Cardiac fibroblast (primary cell): Measurements from ENCODE around the gene EEF2K.

ENCODE experiments used
- DNase-seq, 2 donors: peaks; one replicate each; pipeline versions ENCODE4 v3.0.0 to v3.0.0-alpha.2; 2010; ENCODE audit warnings: low read depth in 2 of 2
- H3K4me3 ChIP-seq, 2 donors: replicated peaks in 1 of 2; 1 replicate in 1 of 2; 2 replicates in 1 of 2; pipeline ENCODE4 v1.5.1; 2011; ENCODE audit warnings: low read depth in 2 of 2, low read length in 2 of 2, mild to moderate bottlenecking in 2 of 2, moderate library complexity in 1 of 2
- CTCF ChIP-seq: IDR thresholded peaks from one replicate; pipeline ENCODE4 v1.5.1; 2011; ENCODE audit warnings: low read depth, mild to moderate bottlenecking, low read length, inconsistent platforms

Gene EEF2K

GRCh38 chr16:22291860-22292318, 85.8 kb downstream of the EEF2K start:
- DNase-seq = peak; percentile 33 to 44
- TF ChIP-seq CTCF = no peak
- no peak overlapping the region for H3K4me3 ChIP-seq

GRCh38 chr16:22292320-22292719, 86.2 kb downstream of the EEF2K start:
- no peak for DNase-seq
- no peak overlapping the region for H3K4me3 ChIP-seq
- TF ChIP-seq CTCF = no peak

GRCh38 chr16:22293137-22294106, 87.3 kb downstream of the EEF2K start:
- DNase-seq = no peak
- TF ChIP-seq CTCF = no peak
- H3K4me3 ChIP-seq = no peak overlapping the region

- DNase-seq = peak in 1 of 2 donors; percentile 29
- no peak for TF ChIP-seq CTCF
- peak overlapping the region; percentile 61 to 71 for H3K4me3 ChIP-seq
Measured at GRCh38 chr16:22296225-22297113, 90.4 kb downstream of the EEF2K start.

- peak; percentile 71 for TF ChIP-seq CTCF
- peak; percentile 99 for DNase-seq
- H3K4me3 ChIP-seq = peak within 1 kb of the TSS; percentile 90 to 91
Measured at GRCh38 chr16:22297114-22297870, 91.2 kb downstream of the EEF2K start, which contains the start of gene POLR3E. Gene POLR3E, plus strand, starts transcription at chr16:22297409. Its CDS starts 5,560 bp downstream, at chr16:22302969.
